CD14-positive monocyte (primary cell): Measurements from ENCODE around the gene PPID. TPM values are rescaled to one million over a fixed set of nuclear protein-coding genes. Genes with fewer than 3 reads are reported as not detected.

Experiments used
- DNase-seq, 3 donors: peaks; one replicate each; pipeline ENCODE4 v3.0.0-alpha.2; 2011 to 2022
- H2AFZ ChIP-seq: 2 replicates; pipeline ENCODE4 v1.6.0; 2012; ENCODE audit warnings: mild to moderate bottlenecking, low read depth, low read length, inconsistent platforms; ENCODE audit not compliant: insufficient read depth, poor library complexity, severe bottlenecking
- H3K27ac ChIP-seq, 2 donors: 1 replicate in 1 of 2; 2 replicates in 1 of 2; pipeline ENCODE4 v1.5.1; 2012 to 2013; ENCODE audit warnings: low read length in 2 of 2, control low read depth in 1 of 2, inconsistent platforms in 1 of 2, low read depth in 1 of 2, mild to moderate bottlenecking in 1 of 2
- H3K27me3 ChIP-seq, 2 donors: one replicate each; pipeline versions ENCODE4 v1.6.0 to v1.6.1; 2011 to 2013; ENCODE audit warnings: low read length in 2 of 2; ENCODE audit not compliant: control insufficient read depth in 2 of 2, insufficient read depth in 2 of 2
- H3K36me3 ChIP-seq, 2 donors: replicated peaks in 1 of 2; 1 replicate in 1 of 2; 2 replicates in 1 of 2; pipeline versions ENCODE4 v1.5.1 to v1.6.1; 2012 to 2013; ENCODE audit warnings: low read length in 2 of 2, control low read depth in 1 of 2, inconsistent platforms in 1 of 2, mild to moderate bottlenecking in 1 of 2; ENCODE audit not compliant: insufficient read depth in 2 of 2, control insufficient read depth in 1 of 2
- H3K4me1 ChIP-seq, 2 donors: 1 replicate in 1 of 2; 2 replicates in 1 of 2; pipeline versions ENCODE4 v1.5.1 to v1.6.1; 2012 to 2013; ENCODE audit warnings: low read length in 2 of 2, control low read depth in 1 of 2, inconsistent platforms in 1 of 2, mild to moderate bottlenecking in 1 of 2, moderate library complexity in 1 of 2; ENCODE audit not compliant: insufficient read depth in 2 of 2, control insufficient read depth in 1 of 2
- H3K4me2 ChIP-seq: replicated peaks from 2 replicates; pipeline ENCODE3; 2012; ENCODE audit warnings: low read length, moderate library complexity, mild to moderate bottlenecking; ENCODE audit not compliant: poor library complexity, severe bottlenecking; ENCODE audit errors: extremely low read depth
- H3K4me3 ChIP-seq, 3 experiments: fragments of 200-600 bp in 1 of 3; sonication (generic) in 1 of 3; replicated peaks in 1 of 3; 1 replicate in 2 of 3; 2 replicates in 1 of 3; pipeline ENCODE4 v1.5.1; 2011 to 2013; ENCODE audit warnings: low read length in 3 of 3, mild to moderate bottlenecking in 3 of 3, control low read depth in 2 of 3, low read depth in 2 of 3, inconsistent platforms in 1 of 3, moderate library complexity in 1 of 3
- H3K79me2 ChIP-seq: 2 replicates; pipeline ENCODE4 v1.6.0; 2012; ENCODE audit warnings: mild to moderate bottlenecking, control low read depth, inconsistent platforms, low read length, moderate library complexity; ENCODE audit not compliant: insufficient read depth
- H3K9ac ChIP-seq: 2 replicates; pipeline ENCODE4 v1.6.0; 2017; ENCODE audit warnings: low read length, mild to moderate bottlenecking; ENCODE audit not compliant: insufficient read depth, poor library complexity, severe bottlenecking
- H3K9me3 ChIP-seq, 2 donors: replicated peaks in 1 of 2; 1 replicate in 1 of 2; 2 replicates in 1 of 2; pipeline versions ENCODE4 v1.5.1 to v1.6.1; 2012 to 2013; ENCODE audit warnings: low read length in 2 of 2, control low read depth in 1 of 2; ENCODE audit not compliant: control insufficient read depth in 1 of 2, insufficient read depth in 1 of 2
- H4K20me1 ChIP-seq: 2 replicates; pipeline ENCODE4 v1.6.0; 2012; ENCODE audit warnings: mild to moderate bottlenecking, low read length, control low read depth, moderate library complexity; ENCODE audit not compliant: insufficient read depth
- H3K27ac Mint-ChIP-seq, 7 donors: one replicate each; pipeline ENCODE4 v1.8.0; 2020; ENCODE audit warnings: mild to moderate bottlenecking in 7 of 7, mixed read lengths in 7 of 7, moderate library complexity in 6 of 7, inconsistent platforms in 2 of 7
- H3K27me3 Mint-ChIP-seq, 3 donors: one replicate each; pipeline ENCODE4 v1.8.0; 2021 to 2022; ENCODE audit warnings: low read depth in 3 of 3, mild to moderate bottlenecking in 3 of 3, mixed read lengths in 3 of 3, moderate library complexity in 3 of 3, inconsistent platforms in 1 of 3
- H3K36me3 Mint-ChIP-seq, 2 donors: one replicate each; pipeline ENCODE4 v1.8.0; 2020; ENCODE audit warnings: mixed read lengths in 2 of 2, inconsistent platforms in 1 of 2, mild to moderate bottlenecking in 1 of 2
- H3K4me1 Mint-ChIP-seq: one replicate; pipeline ENCODE4 v1.8.0; 2020; ENCODE audit warnings: mild to moderate bottlenecking, mixed read lengths
- H3K4me3 Mint-ChIP-seq, 2 donors: one replicate each; pipeline ENCODE4 v1.8.0; 2020; ENCODE audit warnings: mild to moderate bottlenecking in 2 of 2, mixed read lengths in 2 of 2, moderate library complexity in 1 of 2
- H3K9me3 Mint-ChIP-seq, 7 donors: one replicate each; pipeline ENCODE4 v1.8.0; 2020 to 2022; ENCODE audit warnings: mixed read lengths in 7 of 7, mild to moderate bottlenecking in 6 of 7, moderate library complexity in 6 of 7, inconsistent platforms in 2 of 7
- CTCF ChIP-seq: fragments of 200-600 bp; IDR thresholded peaks from one replicate; pipeline ENCODE4 v1.8.0; 2022; ENCODE audit warnings: antibody characterized with exemption, mild to moderate bottlenecking
- whole genome bisulfite sequencing: methylation state at CpG from one replicate; pipeline ENCODE4 v1.1.5; 2013; ENCODE audit warnings: missing lambda C conversion rate; ENCODE audit not compliant: insufficient coverage; 5-methylcytosine and 5-hydroxymethylcytosine counted together
- intact Hi-C, 2 donors: fragments of 100-400 bp; cut with micrococcal nuclease; formaldehyde crosslinking; loops; one replicate each; pipeline versions ENCODE4 v1.15.0 to v1.15.1; 2023
- polyA plus RNA-seq, 3 donors: library from polyadenylated mRNA; depleted of rRNA in 1 of 3; unstranded in 2 of 3; stranded (reverse) in 1 of 3; fragments of 300-500 nt in 2 of 3; fragments of >200 nt in 1 of 3; fragmentation: Illumina TruSeq in 2 of 3; gene quantifications; 1 replicate in 2 of 3; 2 replicates in 1 of 3; pipeline ENCODE4 v1.2.3, GENCODE V29; 2012 to 2021

The PPID gene
- polyA plus RNA-seq, 3 donors = 11.0 to 30.5 (median 18.1) TPM

GRCh38 chr4:158681629-158682028, 41.6 kb downstream of the PPID start:
- no peak overlapping the region for H3K4me3 ChIP-seq
- no peak overlapping the region for H3K4me2 ChIP-seq
- Mint-ChIP-seq H3K36me3 (peaks cover 33 to 55% of the 10 kb centered on the region in 2 donors), H3K9me3 (no peaks in the 10 kb centered on the region), H3K4me1 (no peaks in the 10 kb centered on the region), H3K27me3 (no peaks in the 10 kb centered on the region), H3K27ac (no peak overlapping the region), H3K4me3 (no peak overlapping the region)
- no peak for TF ChIP-seq CTCF
- no peaks in the 10 kb centered on the region for H3K27me3 ChIP-seq
- no peak overlapping the region for H2AFZ ChIP-seq
- no peak overlapping the region for H3K9ac ChIP-seq
- no peaks in the 10 kb centered on the region for H3K9me3 ChIP-seq
- intact Hi-C loops = no loop called here
- H4K20me1 ChIP-seq = no peaks in the 10 kb centered on the region
- H3K4me1 ChIP-seq = no peaks in the 10 kb centered on the region
- H3K36me3 ChIP-seq = peaks cover 22 to 66% of the 10 kb centered on the region in 2 donors
- H3K79me2 ChIP-seq = peaks cover 9% of the 10 kb centered on the region
- no peak for DNase-seq
- WGBS = no CpG with 5 or more reads among the region's 1 CpG
- H3K27ac ChIP-seq = no peak overlapping the region

GRCh38 chr4:158678767-158679166, 44.4 kb downstream of the PPID start:
- Histone ChIP-seq H3K4me3 (no peak overlapping the region), H3K36me3 (peaks cover 5 to 39% of the 10 kb centered on the region in 2 donors), H4K20me1 (no peaks in the 10 kb centered on the region), H3K4me1 (no peaks in the 10 kb centered on the region), H3K79me2 (peaks cover 25% of the 10 kb centered on the region), H3K27me3 (no peaks in the 10 kb centered on the region), H3K9me3 (no peaks in the 10 kb centered on the region), H3K4me2 (no peak overlapping the region), H3K27ac (no peak overlapping the region), H3K9ac (no peak overlapping the region), H2AFZ (no peak overlapping the region)
- H3K27ac Mint-ChIP-seq = no peak overlapping the region
- no peaks in the 10 kb centered on the region for H3K9me3 Mint-ChIP-seq
- DNase-seq = no peak
- H3K4me3 Mint-ChIP-seq = no peak overlapping the region
- no peak for TF ChIP-seq CTCF
- peaks cover 15 to 36% of the 10 kb centered on the region in 2 donors for H3K36me3 Mint-ChIP-seq
- intact Hi-C loops = loop anchor here in 1 of 2 donors (10.0 kb wide), 1 partner anchor 46 kb away; the partner anchor contains the start of gene PPID
- no peaks in the 10 kb centered on the region for H3K27me3 Mint-ChIP-seq
- peaks cover 3% of the 10 kb centered on the region for H3K4me1 Mint-ChIP-seq
- WGBS = no CpG with 5 or more reads among the region's 2 CpGs
